IMR-90 (cell line): ENCODE data around the gene RNASE2. TPM values are rescaled to one million over a fixed set of nuclear protein-coding genes. Genes with fewer than 3 reads are reported as not detected.

Experiments used
- ATAC-seq: fragments of 200-7000 bp; cut with Tn5 transposase; 2 replicates; pipeline ENCODE4 v1.9.1; 2020; ENCODE audit warnings: low read depth, mild to moderate bottlenecking, moderate library complexity
- BruUV-seq: library from RNA; stranded (reverse); fragments of 400-500 nt; replicated peaks from 2 replicates; lab custom pipeline; 2021; lab: Mats Ljungman, UMichigan
- CTCF ChIA-PET: fragments of 300-600 bp; formaldehyde crosslinking; extraction: SDS; loops from one replicate; lab custom pipeline; 2021; ENCODE audit warnings: antibody characterized with exemption; lab: Yijun Ruan, JAX
- POLR2A ChIA-PET: fragments of 300-600 bp; sonication (Branson Sonifier 250); formaldehyde crosslinking; loops from one replicate; lab custom pipeline; 2022; ENCODE audit warnings: antibody characterized with exemption; ENCODE audit not compliant: unreplicated experiment; lab: Charles Lee
- DNase-seq: peaks from one replicate; pipeline ENCODE4 v3.0.0; 2013
- H2AFZ ChIP-seq: replicated peaks from 2 replicates; pipeline ENCODE3; 2013; ENCODE audit warnings: low read length, mild to moderate bottlenecking; ENCODE audit not compliant: poor library complexity
- H2AK5ac ChIP-seq: 2 replicates; pipeline ENCODE4 v1.6.1; 2013; ENCODE audit warnings: low read depth, low read length, inconsistent platforms
- H2AK9ac ChIP-seq: replicated peaks from 2 replicates; pipeline ENCODE3; 2013; ENCODE audit warnings: mild to moderate bottlenecking, low read depth, low read length, moderate library complexity; ENCODE audit not compliant: poor library complexity
- H2BK120ac ChIP-seq: 2 replicates; pipeline ENCODE4 v1.6.1; 2013; ENCODE audit warnings: low read depth, low read length, inconsistent platforms
- H2BK15ac ChIP-seq: 3 replicates; pipeline ENCODE4 v1.6.1; 2013; ENCODE audit warnings: low read depth, low read length, inconsistent platforms
- H2BK20ac ChIP-seq: 2 replicates; pipeline ENCODE4 v1.6.1; 2013; ENCODE audit warnings: low read depth, mild to moderate bottlenecking, inconsistent platforms, low read length, moderate library complexity
- H2BK5ac ChIP-seq: 2 replicates; pipeline ENCODE4 v1.6.1; 2013; ENCODE audit warnings: mild to moderate bottlenecking, low read depth, low read length, inconsistent platforms; ENCODE audit not compliant: poor library complexity, severe bottlenecking
- H3K14ac ChIP-seq: replicated peaks from 2 replicates; pipeline ENCODE4 v1.6.1; 2013; ENCODE audit warnings: low read depth, low read length, inconsistent platforms
- H3K18ac ChIP-seq: 2 replicates; pipeline ENCODE4 v1.6.1; 2013; ENCODE audit warnings: low read depth, low read length, control low read depth
- H3K23ac ChIP-seq: 2 replicates; pipeline ENCODE4 v1.6.1; 2013; ENCODE audit warnings: low read depth, low read length, inconsistent platforms
- H3K27ac ChIP-seq: 2 replicates; pipeline ENCODE4 v1.5.1; 2013; ENCODE audit warnings: mild to moderate bottlenecking, control low read depth, low read length; ENCODE audit not compliant: insufficient read depth
- H3K27me3 ChIP-seq: 2 replicates; pipeline ENCODE4 v1.6.1; 2013; ENCODE audit warnings: low read length; ENCODE audit not compliant: control insufficient read depth, insufficient read depth
- H3K36me3 ChIP-seq: 2 replicates; pipeline ENCODE4 v1.6.1; 2013; ENCODE audit warnings: low read length, mixed read lengths; ENCODE audit not compliant: control insufficient read depth, insufficient read depth
- H3K4ac ChIP-seq: 2 replicates; pipeline ENCODE4 v1.6.1; 2013; ENCODE audit warnings: low read depth, low read length, inconsistent platforms
- H3K4me1 ChIP-seq: 2 replicates; pipeline ENCODE4 v1.6.1; 2013; ENCODE audit warnings: low read length, mixed read lengths; ENCODE audit not compliant: control insufficient read depth, insufficient read depth
- H3K4me2 ChIP-seq: 2 replicates; pipeline ENCODE4 v1.6.1; 2013; ENCODE audit warnings: low read depth, mild to moderate bottlenecking, control low read depth, low read length, moderate library complexity
- H3K4me3 ChIP-seq: 2 replicates; pipeline ENCODE4 v1.5.1; 2013; ENCODE audit warnings: low read depth, mild to moderate bottlenecking, control low read depth, low read length, moderate library complexity; ENCODE audit not compliant: insufficient read depth
- H3K56ac ChIP-seq: 2 replicates; pipeline ENCODE4 v1.6.1; 2013; ENCODE audit warnings: low read length, inconsistent platforms; ENCODE audit not compliant: insufficient read depth; ENCODE audit errors: extremely low read depth
- H3K79me1 ChIP-seq, 2 experiments: 2 replicates each; pipeline ENCODE4 v1.6.1; 2013; ENCODE audit warnings: low read length in 2 of 2, inconsistent platforms in 1 of 2, low read depth in 1 of 2
- H3K9ac ChIP-seq: 2 replicates; pipeline ENCODE4 v1.6.1; 2013; ENCODE audit warnings: low read depth, low read length, control low read depth
- H3K9me1 ChIP-seq: 2 replicates; pipeline ENCODE4 v1.6.1; 2013; ENCODE audit warnings: low read length, inconsistent platforms; ENCODE audit not compliant: insufficient read depth
- H3K9me3 ChIP-seq: 2 replicates; pipeline ENCODE4 v1.6.1; 2013; ENCODE audit warnings: low read length; ENCODE audit not compliant: control insufficient read depth, insufficient read depth
- H4K20me1 ChIP-seq: 2 replicates; pipeline ENCODE4 v1.6.1; 2013; ENCODE audit warnings: low read length, inconsistent platforms; ENCODE audit not compliant: insufficient read depth
- H4K5ac ChIP-seq: 2 replicates; pipeline ENCODE4 v1.6.1; 2013; ENCODE audit warnings: mild to moderate bottlenecking, low read depth, low read length, control low read depth
- H4K8ac ChIP-seq, 2 experiments: 2 replicates each; pipeline ENCODE4 v1.6.1; 2013; ENCODE audit warnings: low read depth in 2 of 2, low read length in 2 of 2, control low read depth in 1 of 2, inconsistent platforms in 1 of 2
- H4K91ac ChIP-seq: 2 replicates; pipeline ENCODE4 v1.6.1; 2013; ENCODE audit warnings: low read depth, low read length, inconsistent platforms; ENCODE audit not compliant: insufficient read depth
- CHD1 ChIP-seq: IDR thresholded peaks from 2 replicates; pipeline ENCODE4 v1.6.1; 2012; ENCODE audit warnings: low read depth, low read length, improper control_type of control experiment
- POLR2A ChIP-seq: IDR thresholded peaks from 2 replicates; pipeline ENCODE4 v1.6.1; 2012; ENCODE audit warnings: mild to moderate bottlenecking, low read depth, low read length
- WGBS, 2 experiments: methylation state at CpG; one replicate each; pipeline versions ENCODE4 v1.1.5 to v1.1.7; 2013; ENCODE audit warnings: missing lambda C conversion rate in 2 of 2; ENCODE audit not compliant: insufficient read length in 1 of 2; ENCODE audit errors: extremely low coverage in 2 of 2; 5-methylcytosine and 5-hydroxymethylcytosine counted together
- dilution Hi-C: fragments of 300-500 bp; cut with HindIII; formaldehyde crosslinking; loops from one replicate; pipeline ENCODE4 v1.14.3; 2018; ENCODE audit warnings: low sequenced_read_pairs; ENCODE audit not compliant: unreplicated experiment
- in situ Hi-C: fragments of 300-500 bp; cut with MboI; formaldehyde crosslinking; loops from 3 replicates; pipeline ENCODE4 v1.14.3; 2019; ENCODE audit warnings: low sequenced_read_pairs, inconsistent platforms, mixed read lengths
- intact Hi-C: fragments of 100-400 bp; cut with micrococcal nuclease; formaldehyde crosslinking; loops from 2 replicates; pipeline ENCODE4 v1.10.0; 2022
- polyA plus RNA-seq, 3 experiments: library from polyadenylated mRNA; depleted of rRNA; stranded (reverse); fragments of >200 nt; gene quantifications; 2 replicates each; pipeline ENCODE4 v1.2.3, GENCODE V29; 2012; ENCODE audit warnings: low replicate concordance in 1 of 3
- total RNA-seq: library from RNA; depleted of rRNA; stranded (reverse); fragments of >200 nt; gene quantifications from 2 replicates; pipeline ENCODE4 v1.2.3, GENCODE V29; 2012

Gene RNASE2
- total and polyA plus RNA-seq, 2 of the 4 experiments (the other 2 are of a cell fraction): not detected

DNA sequence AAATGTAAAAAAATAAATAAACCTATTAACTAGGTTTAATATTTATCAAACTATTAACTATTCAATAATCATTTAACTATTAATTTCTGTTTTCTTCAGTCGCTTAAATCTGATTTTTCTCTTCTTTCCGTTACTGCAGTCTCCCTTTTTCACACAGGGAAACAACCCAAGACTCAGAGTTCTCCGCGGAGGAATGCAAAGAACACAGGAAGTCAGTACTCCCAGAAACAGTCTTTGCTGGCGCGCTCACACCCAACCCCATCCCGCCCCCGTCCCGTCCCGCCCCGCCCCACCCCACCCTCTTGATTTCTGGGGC, 34.1 kb downstream of the RNASE2 start:
- H3K56ac ChIP-seq: peak overlapping the region; percentile 84
- H2BK20ac ChIP-seq: no peak overlapping the region
- peaks cover 16% of the 10 kb centered on the region for H3K9me1 ChIP-seq
- H3K18ac ChIP-seq: peak overlapping the region; percentile 85; the same call in 1 of the 2 replicates
- peaks cover 12% of the 10 kb centered on the region for H3K36me3 ChIP-seq
- peak overlapping the region; percentile 92 for H2BK5ac ChIP-seq
- intact Hi-C loops: no loop called here
- peaks cover 6 to 28% of the 10 kb centered on the region in 2 experiments for H3K79me1 ChIP-seq
- H2AK9ac ChIP-seq: no peak overlapping the region
- H4K8ac ChIP-seq: peak overlapping the region; percentile 94 to 95; a peak in 3 of 4 replicates
- H3K14ac ChIP-seq: peak overlapping the region; percentile 95; the same call in 1 of the 2 replicates
- H3K4me2 ChIP-seq: peak overlapping the region; percentile 85
- in situ Hi-C loops: loop anchor here (25.0 kb wide), 1 partner anchor 652 kb away; the partner anchor contains the start of genes CCNB1IP1 and PARP2
- 0 out of 3 replicates have a peak overlapping the region, but pooled peaks have one; percentile 86 for H2BK15ac ChIP-seq
- H2AFZ ChIP-seq: peak overlapping the region; percentile 92
- H3K9me3 ChIP-seq: no peaks in the 10 kb centered on the region
- ATAC-seq (no peak), DNase-seq (no peak)
- H3K4me1 ChIP-seq: peaks cover 8% of the 10 kb centered on the region
- peak overlapping the region; percentile 74; the same call in 1 of the 2 replicates for H3K27ac ChIP-seq
- no peaks in the 10 kb centered on the region for H4K20me1 ChIP-seq
- ChIA-PET CTCF (interaction anchor here (1.8 kb wide), 1 partner anchor 18 kb away, joined by 7 read pairs; no protein-coding TSS in a partner anchor), POLR2A (no interaction called here)
- no peak overlapping the region for H3K23ac ChIP-seq
- peak overlapping the region; percentile 97; the same call in 1 of the 2 replicates for H4K91ac ChIP-seq
- H2AK5ac ChIP-seq: no peak overlapping the region
- peak overlapping the region; percentile 19; the same call in 1 of the 2 replicates for H3K4me3 ChIP-seq
- H2BK120ac ChIP-seq: no peak overlapping the region
- peak overlapping the region; percentile 98; the same call in 1 of the 2 replicates for H3K4ac ChIP-seq
- BruUV-seq: no TSS peak
- peak overlapping the region; percentile 68; the same call in 1 of the 2 replicates for H3K9ac ChIP-seq
- WGBS, 2 experiments: no CpG with 5 or more reads among the region's 11 CpGs
- no peaks in the 10 kb centered on the region for H3K27me3 ChIP-seq
- TF ChIP-seq CHD1 (no peak), POLR2A (peak; percentile 75)
- dilution Hi-C loops: no loop called here
- no peak overlapping the region for H4K5ac ChIP-seq
